Measurements from ENCODE around the gene FTL.
A peak's percentile ranks its signal among the peaks of the same experiment; 100 is the strongest.

The FTL gene

DNA sequence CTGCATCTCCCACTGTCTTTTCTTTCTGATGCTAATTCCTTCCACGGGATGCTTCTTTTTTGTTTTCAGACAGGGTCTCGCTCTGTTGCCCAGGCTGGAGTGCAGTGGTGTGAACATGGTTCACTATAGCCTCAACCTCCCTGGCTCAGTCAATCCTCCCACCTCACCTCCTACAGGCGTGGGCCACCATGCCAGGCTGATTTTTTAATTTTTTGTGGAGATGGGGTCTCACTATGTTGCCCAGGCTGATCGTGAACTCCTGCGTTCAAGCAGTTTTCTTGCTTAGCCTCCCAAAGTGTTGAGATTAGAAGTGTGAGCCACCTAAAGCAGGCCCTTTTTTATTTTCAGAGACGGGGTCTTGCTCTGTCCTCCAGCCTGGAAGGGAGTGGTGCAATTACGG lies 23.2 kb downstream of the FTL start:
- TF ChIP-seq ZNF274 (IDR thresholded peaks at IDR 0.05; ENCODE audit: low read depth, low read length) = no peak
- H3K4me3 ChIP-seq (ENCODE audit: low read length) = no peak overlapping the region

DNA sequence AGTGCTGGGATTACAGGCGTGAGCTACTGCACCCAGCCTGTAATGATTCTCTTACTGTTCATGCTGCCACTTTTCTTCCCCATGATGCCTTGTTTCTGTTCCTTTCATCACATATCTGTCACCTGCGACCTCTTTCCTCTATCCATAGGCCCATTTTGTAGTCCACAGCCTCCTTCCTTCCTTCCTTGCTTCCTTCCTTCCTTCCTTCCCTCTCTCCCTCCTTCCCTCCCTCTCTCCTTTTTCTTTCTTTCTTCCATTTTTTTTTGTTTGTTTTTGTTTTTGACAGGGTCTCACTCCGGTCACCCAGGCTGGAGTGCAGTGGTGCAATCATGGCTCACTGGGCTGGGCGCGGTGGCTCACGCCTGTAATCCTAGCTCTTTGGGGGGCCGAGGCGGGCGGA lies 23.8 kb downstream of the FTL start:
- no peak for TF ChIP-seq ZNF274 (IDR thresholded peaks at IDR 0.05; ENCODE audit: low read depth, low read length)
- no peak overlapping the region for H3K4me3 ChIP-seq (ENCODE audit: low read length)

DNA sequence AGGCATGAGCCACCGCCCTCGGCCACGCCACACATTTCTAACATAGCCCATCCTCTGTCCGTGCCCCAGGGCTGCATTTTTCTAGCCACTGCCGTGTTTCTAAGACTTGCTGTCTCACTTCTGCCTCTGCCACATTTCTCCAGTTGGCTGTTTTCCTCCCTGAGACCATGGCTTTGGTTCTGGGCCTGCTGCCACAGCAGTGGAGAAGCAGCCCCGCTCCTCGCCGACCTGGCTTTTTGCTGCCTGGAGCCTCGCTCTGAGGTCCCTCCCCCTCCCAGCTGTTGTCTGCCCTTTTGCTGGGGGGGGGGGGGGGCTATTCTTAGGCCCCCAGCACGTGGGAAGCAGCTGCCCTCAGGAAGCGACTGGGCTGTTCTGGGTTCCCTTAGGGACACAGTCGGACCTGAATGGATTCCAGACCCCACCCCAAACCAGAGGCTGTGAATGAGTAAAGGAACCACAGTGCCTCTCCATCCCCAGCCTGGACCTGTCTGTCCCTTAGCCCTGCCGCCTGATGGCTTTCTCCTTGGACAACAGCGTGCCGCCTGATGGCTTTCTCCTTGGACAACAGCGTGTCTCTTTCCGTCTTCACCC lies 24.7 kb downstream of the FTL start:
- no peak for TF ChIP-seq ZNF274 (IDR thresholded peaks at IDR 0.05; ENCODE audit: low read depth, low read length)
- H3K4me3 ChIP-seq (ENCODE audit: low read length) = no peak overlapping the region

DNA sequence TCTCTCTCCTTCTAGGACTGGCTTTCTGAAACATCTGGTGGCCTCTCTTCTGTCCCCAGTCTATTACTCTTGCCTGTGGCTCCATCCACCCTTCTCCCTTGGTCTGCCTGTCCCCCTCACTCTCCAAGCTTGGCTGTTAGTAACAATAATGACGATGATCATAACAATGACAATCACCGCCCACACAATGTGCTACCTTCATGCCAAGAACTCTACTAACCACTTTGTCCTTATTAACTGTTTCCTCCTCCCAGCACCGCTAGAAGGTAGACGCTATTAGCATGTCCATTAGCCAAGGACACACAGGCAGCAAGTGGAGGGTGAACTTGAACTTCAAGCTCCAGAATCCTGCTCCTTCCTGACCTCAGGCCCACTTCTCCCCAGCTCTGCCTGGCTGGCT lies 25.3 kb downstream of the FTL start:
- TF ChIP-seq ZNF274 (IDR thresholded peaks at IDR 0.05; ENCODE audit: low read depth, low read length) = no peak
- no peak overlapping the region for H3K4me3 ChIP-seq (ENCODE audit: low read length)

DNA sequence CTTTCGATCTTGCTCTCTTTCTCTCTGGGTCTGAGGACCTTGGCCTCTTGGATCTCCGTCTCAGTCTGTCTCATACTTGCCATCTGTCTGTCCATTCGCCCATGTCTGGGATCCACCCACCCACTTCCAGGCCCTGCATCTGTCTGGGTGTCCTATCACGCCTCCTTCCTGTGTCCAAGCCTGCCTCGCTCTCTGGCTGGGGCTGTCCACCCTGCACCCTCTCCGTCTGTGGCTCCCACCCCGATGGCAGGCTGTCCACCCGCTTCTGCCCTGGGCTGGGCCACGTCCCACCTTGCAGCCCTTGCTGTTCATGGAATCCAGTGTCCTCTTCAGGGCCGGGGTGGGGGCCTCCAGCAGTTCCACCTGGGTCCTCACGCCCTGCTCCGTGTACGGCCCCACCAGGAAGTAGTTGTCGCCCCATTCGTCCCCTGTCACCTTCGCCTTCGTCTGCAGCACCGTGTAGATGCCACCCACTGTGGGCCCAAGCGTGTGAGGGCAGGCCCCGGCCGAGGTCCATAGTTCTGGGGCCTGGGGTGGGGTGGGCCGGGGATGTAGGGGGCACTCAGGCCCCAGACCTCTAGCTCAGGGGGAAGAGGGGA lies 26.0 kb downstream of the FTL start:
- no peak for TF ChIP-seq ZNF274 (IDR thresholded peaks at IDR 0.05; ENCODE audit: low read depth, low read length)
- no peak overlapping the region for H3K4me3 ChIP-seq (ENCODE audit: low read length)

DNA sequence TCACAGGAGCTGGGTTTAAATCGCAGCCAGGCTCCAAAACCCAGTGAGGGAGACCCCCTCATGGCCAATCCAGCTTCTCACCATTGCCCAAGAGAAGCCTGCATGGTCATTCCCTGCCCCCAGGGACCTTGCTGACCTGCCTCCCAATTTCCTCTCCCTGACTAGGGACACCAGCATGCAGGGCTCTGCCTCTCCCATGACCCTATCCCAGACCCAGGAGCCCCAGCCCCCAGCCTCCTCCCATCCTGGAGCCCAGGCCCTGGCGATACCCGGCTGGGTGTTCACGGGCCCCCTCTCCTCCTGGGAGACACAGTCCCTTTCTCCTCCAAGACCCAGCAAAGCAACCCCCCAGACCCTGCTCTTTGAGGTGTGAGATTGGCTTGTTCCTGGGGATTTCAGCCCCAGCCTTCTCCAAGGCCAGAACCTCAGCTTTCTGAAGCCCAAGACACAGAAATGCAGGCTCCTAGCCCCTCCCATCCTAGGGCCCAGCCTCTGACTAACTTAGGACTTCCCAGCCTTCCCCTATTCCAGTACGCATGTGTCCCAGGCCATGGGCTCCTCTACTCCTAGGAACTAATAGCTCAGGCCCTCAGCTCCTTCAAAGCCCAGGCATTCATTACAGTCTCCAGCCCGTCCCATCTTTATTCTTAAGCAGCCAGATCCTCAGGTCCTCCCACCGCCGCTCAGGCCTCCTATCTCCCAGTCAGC lies 26.9 kb downstream of the FTL start:
- H3K4me3 ChIP-seq (ENCODE audit: low read length) = peak overlapping the region; percentile 85

DNA sequence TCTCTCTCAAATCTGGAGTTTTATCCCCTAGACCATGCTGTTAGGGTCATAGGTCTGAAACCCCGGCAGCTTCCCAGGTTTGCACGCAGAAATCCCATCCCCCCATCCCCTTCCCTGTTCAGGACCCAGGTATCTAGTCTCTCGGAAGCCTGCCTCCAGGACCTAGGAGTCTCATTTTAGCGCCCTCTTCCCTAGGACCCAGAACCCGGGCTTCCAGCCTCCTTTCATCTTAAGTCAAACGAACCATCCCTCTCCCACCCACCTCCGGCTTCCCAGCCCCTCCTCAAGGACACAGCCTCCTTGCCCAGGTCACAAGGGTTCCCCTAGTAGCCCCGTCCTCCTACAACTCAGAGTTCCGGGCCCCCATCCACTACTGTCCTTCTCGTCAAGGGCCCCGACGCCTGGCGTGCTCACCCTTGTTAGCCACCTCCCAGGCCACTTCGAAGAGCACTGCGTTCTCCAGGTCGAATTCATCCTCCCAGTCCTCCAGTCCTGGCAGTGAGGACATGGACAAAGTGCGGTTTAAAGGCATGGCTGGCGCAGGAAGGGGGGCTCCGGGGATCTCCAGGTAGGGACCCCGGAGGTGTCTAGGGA lies 27.6 kb downstream of the FTL start:
- peak overlapping the region; percentile 85 for H3K4me3 ChIP-seq (ENCODE audit: low read length)
- no peak for TF ChIP-seq ZNF274 (IDR thresholded peaks at IDR 0.05; ENCODE audit: low read depth, low read length)

More for the DNA sequence above, 26.9 kb downstream of the FTL start:
- no peak for TF ChIP-seq ZNF274 (IDR thresholded peaks at IDR 0.05; ENCODE audit: low read depth, low read length)

DNA sequence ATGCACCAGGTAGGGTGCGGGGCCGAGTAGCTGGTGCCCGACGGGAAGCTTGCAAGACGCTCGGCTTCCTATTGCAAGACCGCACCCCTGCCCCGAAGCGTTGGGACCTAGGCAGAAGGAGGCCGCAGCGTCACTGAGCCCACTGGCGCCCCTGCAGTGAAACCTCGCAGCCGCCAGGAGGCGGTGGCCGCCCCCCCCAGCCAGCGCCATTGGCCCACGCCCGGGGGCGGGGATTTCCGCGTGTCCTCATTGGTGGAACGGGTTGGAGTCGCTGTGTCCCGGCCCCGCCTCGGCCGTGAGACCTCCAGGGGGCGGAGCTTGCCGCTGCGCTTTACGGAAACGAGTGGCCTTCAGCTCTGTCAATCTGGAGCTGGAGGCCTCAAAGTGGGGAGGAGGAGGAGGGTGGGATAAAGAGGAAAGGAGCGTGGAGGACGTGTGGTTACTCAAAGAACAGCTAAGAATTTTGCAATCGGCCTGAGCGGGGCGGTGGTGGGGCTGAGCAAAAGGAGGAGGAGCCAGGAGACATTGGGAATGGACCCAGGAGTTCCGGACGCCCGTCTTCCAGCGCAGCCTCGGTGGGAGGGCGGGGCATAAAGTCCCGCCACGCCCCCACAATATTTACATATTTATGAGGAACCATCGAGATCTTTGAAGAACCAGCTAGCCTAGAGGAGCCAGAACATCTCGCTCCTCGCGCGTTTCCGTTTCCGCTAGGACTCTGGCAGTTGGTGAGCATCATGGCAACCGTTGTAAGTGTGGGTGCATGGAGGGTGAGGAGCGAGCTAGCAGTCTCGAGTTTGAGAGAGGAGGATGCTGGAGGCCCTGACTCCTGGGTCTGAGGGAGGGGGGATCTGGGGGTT lies 28.3 kb downstream of the FTL start, which contains the start of the genes GYS1 and RUVBL2:
Gene GYS1 (minus strand): TSS at position 135 of the 860 bp plus-strand sequence. CDS start 197 bp downstream, outside the sequence.
Gene RUVBL2 (plus strand): TSS at position 713 of the 860 bp plus-strand sequence. CDS start 25 bp downstream, at position 738.
- H3K4me3 ChIP-seq (ENCODE audit: low read length) = peak within 1 kb of the TSS; percentile 85

DNA sequence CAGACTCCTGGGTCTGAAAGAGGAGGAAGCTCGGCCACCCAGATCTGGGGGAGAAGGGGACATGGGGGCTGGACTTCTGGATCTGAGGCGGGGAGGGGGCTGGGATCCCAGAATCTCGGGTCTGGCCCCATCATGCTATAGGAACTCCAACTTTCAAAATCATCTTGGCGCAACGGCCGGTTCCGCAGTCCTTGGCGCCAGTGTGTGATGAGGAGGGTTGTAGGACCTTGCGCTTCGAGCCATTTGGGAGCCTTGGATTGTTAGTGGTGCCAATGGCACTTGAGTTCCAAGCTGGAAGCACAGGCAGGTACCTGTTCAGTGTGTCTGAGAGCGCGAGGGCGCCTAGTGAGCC lies 28.9 kb downstream of the FTL start:
- TF ChIP-seq ZNF274 (IDR thresholded peaks at IDR 0.05; ENCODE audit: low read depth, low read length) = no peak
- peak overlapping the region; percentile 69 for H3K4me3 ChIP-seq (ENCODE audit: low read length)

More for the DNA sequence above, 28.3 kb downstream of the FTL start, which contains the start of the genes GYS1 and RUVBL2:
- no peak for TF ChIP-seq ZNF274 (IDR thresholded peaks at IDR 0.05; ENCODE audit: low read depth, low read length)

DNA sequence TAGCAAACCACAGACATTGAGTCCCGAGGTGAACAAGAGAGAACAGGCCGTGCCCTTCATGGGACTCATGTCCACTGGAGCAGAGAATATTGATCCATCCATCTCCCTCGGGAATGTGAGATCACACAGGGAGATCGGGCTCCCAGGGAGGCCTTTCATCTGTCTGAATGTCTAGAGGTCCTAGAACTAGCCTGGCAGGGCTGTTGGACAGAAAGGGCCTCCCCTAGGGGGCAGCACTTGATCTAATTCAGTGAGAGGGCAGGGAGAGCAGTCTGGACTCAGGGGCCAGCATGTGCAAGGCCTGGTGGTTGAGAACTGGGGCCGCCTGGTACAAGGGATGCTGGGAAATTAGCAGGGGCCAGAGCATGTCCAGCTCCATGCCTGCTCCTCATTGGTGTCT lies 32.9 kb downstream of the FTL start:
- no peak for TF ChIP-seq ZNF274 (IDR thresholded peaks at IDR 0.05; ENCODE audit: low read depth, low read length)
- no peak overlapping the region for H3K4me3 ChIP-seq (ENCODE audit: low read length)

DNA sequence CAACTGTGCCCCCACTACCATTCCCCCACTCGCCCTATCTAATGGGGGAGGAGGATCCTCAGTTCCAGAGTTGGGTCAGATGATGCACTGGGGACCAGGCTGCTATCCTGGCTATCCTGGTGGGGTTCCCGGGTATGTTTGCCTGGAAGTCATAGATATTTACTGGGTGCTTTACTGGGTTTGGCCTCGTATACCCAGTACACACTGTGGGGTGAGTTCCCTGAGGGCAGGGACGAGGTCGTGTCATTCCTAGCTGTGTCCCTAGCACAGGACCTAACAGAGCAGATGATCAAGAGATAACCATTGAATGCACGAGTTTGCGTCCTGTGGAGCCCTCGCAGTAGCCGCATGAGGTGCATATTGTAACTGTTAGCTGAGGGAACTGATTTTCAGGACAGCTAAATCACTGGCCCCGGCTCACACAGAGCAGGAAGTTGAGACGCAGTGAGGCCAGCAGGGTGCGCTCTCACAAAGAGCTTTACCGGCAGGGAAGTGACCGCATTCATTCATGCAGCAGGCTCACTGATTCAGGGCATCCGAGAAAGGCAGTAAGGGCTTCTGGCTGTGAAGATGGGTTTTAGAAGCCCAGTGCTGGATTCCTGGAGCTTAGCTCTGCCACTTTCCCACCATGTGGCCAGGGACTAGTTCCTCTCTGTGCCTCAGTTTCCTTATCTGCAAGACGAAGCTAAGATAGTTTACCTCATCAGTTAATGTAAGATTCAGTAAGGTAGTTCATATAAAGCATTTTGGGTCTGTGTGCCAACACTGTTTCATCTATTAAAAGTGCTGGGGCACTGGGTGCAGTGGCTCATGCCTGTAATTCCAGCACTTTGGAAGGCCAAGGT lies 34.6 kb downstream of the FTL start:
- H3K4me3 ChIP-seq (ENCODE audit: low read length) = no peak overlapping the region
- TF ChIP-seq ZNF274 (IDR thresholded peaks at IDR 0.05; ENCODE audit: low read depth, low read length) = no peak

DNA sequence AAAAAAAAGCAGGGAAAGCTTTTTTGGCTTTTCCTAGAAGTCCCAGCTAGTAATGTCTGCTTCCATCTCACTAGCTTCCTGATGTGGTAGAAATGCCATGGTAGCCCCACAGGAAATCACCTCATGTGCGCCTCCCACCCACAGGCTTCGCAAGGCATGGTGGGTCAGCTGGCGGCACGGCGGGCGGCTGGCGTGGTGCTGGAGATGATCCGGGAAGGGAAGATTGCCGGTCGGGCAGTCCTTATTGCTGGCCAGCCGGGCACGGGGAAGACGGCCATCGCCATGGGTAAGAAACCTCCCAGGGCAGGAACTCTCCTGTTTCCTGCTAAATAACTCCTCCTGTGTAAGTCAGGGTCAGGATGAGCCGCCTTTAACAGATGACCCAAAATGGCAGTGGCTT lies 39.0 kb downstream of the FTL start:
- no peak overlapping the region for H3K4me3 ChIP-seq (ENCODE audit: low read length)
- no peak for TF ChIP-seq ZNF274 (IDR thresholded peaks at IDR 0.05; ENCODE audit: low read depth, low read length)
